KG1 (cell line): Measurements from ENCODE around the gene LRRC4.

Experiments used
- DNase-seq: peaks from one replicate; lab custom pipeline; 2025; lab: John Stamatoyannopoulos, UW

LRRC4 gene

GRCh38 chr7:128031901-128032604 is 816 bp upstream of the LRRC4 start:
- no peak for DNase-seq

- no peak for DNase-seq
Observed at GRCh38 chr7:128030263-128030653, 979 bp downstream of the LRRC4 start.

- no peak for DNase-seq
Observed at GRCh38 chr7:128029405-128029995, 1.7 kb downstream of the LRRC4 start.

- no peak for DNase-seq
Observed at GRCh38 chr7:128027485-128027980, 3.7 kb downstream of the LRRC4 start.

GRCh38 chr7:128026551-128026950 is 4.7 kb downstream of the LRRC4 start:
- no peak for DNase-seq

GRCh38 chr7:128025819-128026218 is 5.4 kb downstream of the LRRC4 start:
- no peak for DNase-seq

- DNase-seq: no peak
Observed at GRCh38 chr7:128025380-128025779, 5.9 kb downstream of the LRRC4 start.

- DNase-seq: no peak
Observed at GRCh38 chr7:128024151-128024550, 7.1 kb downstream of the LRRC4 start.

GRCh38 chr7:128022631-128023532 is 8.4 kb downstream of the LRRC4 start:
- DNase-seq: no peak

- no peak for DNase-seq
Observed at GRCh38 chr7:128021366-128021765, 9.9 kb downstream of the LRRC4 start.

GRCh38 chr7:128020159-128020558 is 11.1 kb downstream of the LRRC4 start:
- DNase-seq: no peak

GRCh38 chr7:128019288-128019687 is 11.9 kb downstream of the LRRC4 start:
- no peak for DNase-seq

GRCh38 chr7:128017862-128018845 is 13.1 kb downstream of the LRRC4 start:
- DNase-seq: no peak

- no peak for DNase-seq
Observed at GRCh38 chr7:128017460-128017859, 13.8 kb downstream of the LRRC4 start.

GRCh38 chr7:128014811-128015210 is 16.4 kb downstream of the LRRC4 start:
- no peak for DNase-seq

- DNase-seq: no peak
Observed at GRCh38 chr7:128011131-128011661, 20.0 kb downstream of the LRRC4 start.

GRCh38 chr7:128010391-128011127 is 20.7 kb downstream of the LRRC4 start:
- no peak for DNase-seq

- DNase-seq: no peak
Observed at GRCh38 chr7:128008744-128009143, 22.5 kb downstream of the LRRC4 start.

GRCh38 chr7:128008141-128008540 is 23.1 kb downstream of the LRRC4 start:
- DNase-seq: no peak

GRCh38 chr7:128007303-128007680 is 23.9 kb downstream of the LRRC4 start:
- DNase-seq: no peak
